D721Med (cell line): ENCODE data around the gene ARL10.

Experiments used
- DNase-seq: peaks from one replicate; pipeline ENCODE4 v3.0.0; 2011; ENCODE audit warnings: low spot score; ENCODE audit not compliant: insufficient read length
- FAIRE-seq: peaks from 2 replicates; lab custom pipeline; 2011; peaks lifted over from hg19 to GRCh38; lab: Jason Lieb, UNC
- CTCF ChIP-seq: IDR thresholded peaks from 2 replicates; pipeline ENCODE4 v1.5.1; 2012; ENCODE audit warnings: mild to moderate bottlenecking, control low read depth; ENCODE audit not compliant: insufficient read depth; ENCODE audit errors: missing control alignments

The ARL10 gene

GRCh38 chr5:176379881-176380280, 14.6 kb downstream of the ARL10 start:
- FAIRE-seq (no peak), DNase-seq (no peak)
- TF ChIP-seq CTCF: no peak

- FAIRE-seq: no peak
Measured at GRCh38 chr5:176381423-176381822, 16.1 kb downstream of the ARL10 start.

GRCh38 chr5:176381979-176382378, 16.7 kb downstream of the ARL10 start:
- no peak for TF ChIP-seq CTCF
- DNase-seq (no peak), FAIRE-seq (no peak)

More at GRCh38 chr5:176381423-176381822, 16.1 kb downstream of the ARL10 start:
- no peak for TF ChIP-seq CTCF
- DNase-seq: no peak

GRCh38 chr5:176382721-176383120, 17.4 kb downstream of the ARL10 start:
- FAIRE-seq (no peak), DNase-seq (no peak)
- TF ChIP-seq CTCF: no peak

GRCh38 chr5:176383248-176383905, 18.1 kb downstream of the ARL10 start:
- TF ChIP-seq CTCF: no peak
- FAIRE-seq: no peak
- DNase-seq: no peak

GRCh38 chr5:176383961-176384360, 18.7 kb downstream of the ARL10 start:
- no peak for DNase-seq
- FAIRE-seq: no peak
- TF ChIP-seq CTCF: no peak

- no peak for DNase-seq
- TF ChIP-seq CTCF: no peak
- FAIRE-seq: no peak
Measured at GRCh38 chr5:176384366-176384930, 19.2 kb downstream of the ARL10 start.
